ENCODE results near the gene CCDC112. TPM values are rescaled to one million over a fixed set of nuclear protein-coding genes. Genes with fewer than 3 reads are reported as not detected.
A peak's percentile ranks its signal among the peaks of the same experiment; 100 is the strongest.

Gene CCDC112
- total RNA-seq, 1 experiment from 2014 or later = 4.7 TPM

DNA sequence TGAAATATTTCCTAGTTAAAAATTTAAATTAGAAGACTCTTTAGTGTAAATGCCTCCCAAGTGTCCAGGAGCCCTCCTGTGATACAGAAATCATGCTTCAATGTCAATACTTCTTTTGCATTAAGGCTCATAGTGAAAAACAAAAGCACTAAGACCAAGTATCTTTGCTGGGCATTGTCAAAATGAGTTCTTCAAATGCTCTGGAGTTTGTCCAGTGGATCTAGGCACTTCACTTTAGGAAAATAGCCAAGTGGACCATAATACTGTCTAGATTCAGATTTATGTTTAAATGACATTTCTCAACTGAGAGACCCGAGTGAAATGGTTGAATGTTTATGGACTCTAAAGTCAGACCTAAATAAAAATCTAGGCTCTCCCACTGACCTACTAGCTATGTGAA, 21.3 kb upstream of the CCDC112 start:
- no peak for DNase-seq (ENCODE audit: low spot score)

GRCh38 chr5:115317320-115317719, 20.9 kb upstream of the CCDC112 start:
- no peak for DNase-seq (ENCODE audit: low spot score)

DNA sequence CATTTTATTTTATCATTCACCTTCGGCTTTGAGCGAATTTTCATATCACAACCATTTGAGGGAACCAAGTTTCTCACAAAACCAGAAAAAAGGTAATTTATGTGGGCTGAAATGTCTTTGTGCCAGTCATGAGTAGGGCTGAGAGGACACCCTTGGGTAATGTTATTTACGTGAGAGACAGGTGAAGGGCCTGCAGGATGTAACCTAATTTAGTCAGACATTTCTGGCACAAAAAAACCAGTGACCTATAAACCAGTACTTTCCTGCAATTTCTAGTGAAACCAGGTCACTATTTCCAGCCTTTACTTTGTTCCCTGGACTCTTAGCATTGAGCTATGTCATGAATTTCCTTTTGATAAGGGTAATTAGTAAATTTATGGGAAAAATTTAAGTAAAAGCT, 17.2 kb upstream of the CCDC112 start:
- no peak for DNase-seq (ENCODE audit: low spot score)

- no peak for DNase-seq (ENCODE audit: low spot score)
Observed at GRCh38 chr5:115313052-115313451, 16.6 kb upstream of the CCDC112 start.

- peak; percentile 19 for DNase-seq (ENCODE audit: low spot score)
Observed at GRCh38 chr5:115309751-115310370, 13.4 kb upstream of the CCDC112 start.

GRCh38 chr5:115308815-115309214, 12.4 kb upstream of the CCDC112 start:
- DNase-seq (ENCODE audit: low spot score) = no peak

- no peak for DNase-seq (ENCODE audit: low spot score)
Observed at GRCh38 chr5:115306011-115306536, 9.6 kb upstream of the CCDC112 start.

- DNase-seq (ENCODE audit: low spot score) = no peak
Observed at GRCh38 chr5:115304496-115304895, 8.0 kb upstream of the CCDC112 start.

DNA sequence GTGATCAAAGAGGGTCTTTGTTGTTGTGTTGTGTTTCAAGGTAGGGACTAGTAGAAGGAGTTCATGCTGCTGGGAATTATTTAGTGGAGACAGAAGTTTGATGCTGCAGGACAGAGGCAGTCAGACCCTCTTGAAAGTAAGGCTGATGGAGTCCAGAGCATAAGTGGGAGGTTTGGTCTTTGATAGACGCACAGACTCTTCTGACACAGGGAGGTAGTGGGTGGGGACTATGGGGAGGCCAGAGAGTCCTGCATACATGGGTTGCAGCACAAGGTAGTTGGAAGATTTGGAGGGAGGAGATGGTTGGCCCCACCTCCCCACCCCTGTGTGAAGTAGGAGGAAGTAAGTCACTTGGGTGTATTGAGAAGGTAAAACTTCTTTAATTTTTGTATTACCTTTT, 2.4 kb upstream of the CCDC112 start:
- no peak for DNase-seq (ENCODE audit: low spot score)

- DNase-seq (ENCODE audit: low spot score) = no peak
Observed at GRCh38 chr5:115297031-115297430, 577 bp upstream of the CCDC112 start.

DNA sequence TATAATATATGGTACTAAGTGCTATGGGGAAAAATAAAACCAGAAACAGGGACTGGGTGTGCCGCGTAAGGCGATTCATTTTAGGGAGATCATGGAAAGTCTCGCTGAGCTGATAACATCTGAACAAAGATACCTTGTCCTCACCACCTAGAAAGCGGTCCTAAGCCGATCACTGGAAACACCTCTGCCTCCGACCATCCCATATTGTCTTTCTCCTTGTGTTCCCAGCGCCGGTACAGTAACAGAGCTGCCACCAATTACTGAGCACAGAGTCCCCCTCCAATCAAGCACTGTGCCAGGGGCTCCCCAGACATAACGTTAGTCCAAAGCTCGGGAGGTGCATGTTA, 704 bp downstream of the CCDC112 start:
- peak; percentile 12 for DNase-seq (ENCODE audit: low spot score)

- no peak for DNase-seq (ENCODE audit: low spot score)
Observed at GRCh38 chr5:115291397-115291796, 5.1 kb downstream of the CCDC112 start.

GRCh38 chr5:115289104-115289503, 7.3 kb downstream of the CCDC112 start:
- no peak for DNase-seq (ENCODE audit: low spot score)

DNA sequence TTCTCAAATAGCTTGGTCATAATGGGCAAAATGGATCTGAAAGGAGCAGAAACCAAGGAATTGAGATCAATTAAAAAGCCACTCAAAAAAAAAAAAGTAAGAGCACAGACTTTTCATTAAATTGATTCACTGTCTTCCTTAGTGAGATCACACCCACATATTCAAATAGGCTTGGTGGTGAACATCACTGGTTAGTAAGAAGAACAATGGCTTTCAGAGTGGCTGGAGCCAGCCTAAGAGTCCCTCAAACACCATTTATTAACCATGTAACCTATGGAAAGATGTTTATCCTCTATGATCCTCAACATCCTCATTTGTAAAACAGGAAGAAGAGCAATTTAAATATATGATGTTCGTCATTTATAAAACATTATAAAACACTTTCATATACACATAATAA, 12.4 kb downstream of the CCDC112 start:
- no peak for DNase-seq (ENCODE audit: low spot score)

GRCh38 chr5:115282131-115282530, 14.3 kb downstream of the CCDC112 start:
- no peak for DNase-seq (ENCODE audit: low spot score)

- DNase-seq (ENCODE audit: low spot score) = no peak
Observed at GRCh38 chr5:115274584-115274983, 21.9 kb downstream of the CCDC112 start.

- no peak for DNase-seq (ENCODE audit: low spot score)
Observed at GRCh38 chr5:115272297-115272958, 24.0 kb downstream of the CCDC112 start.

DNA sequence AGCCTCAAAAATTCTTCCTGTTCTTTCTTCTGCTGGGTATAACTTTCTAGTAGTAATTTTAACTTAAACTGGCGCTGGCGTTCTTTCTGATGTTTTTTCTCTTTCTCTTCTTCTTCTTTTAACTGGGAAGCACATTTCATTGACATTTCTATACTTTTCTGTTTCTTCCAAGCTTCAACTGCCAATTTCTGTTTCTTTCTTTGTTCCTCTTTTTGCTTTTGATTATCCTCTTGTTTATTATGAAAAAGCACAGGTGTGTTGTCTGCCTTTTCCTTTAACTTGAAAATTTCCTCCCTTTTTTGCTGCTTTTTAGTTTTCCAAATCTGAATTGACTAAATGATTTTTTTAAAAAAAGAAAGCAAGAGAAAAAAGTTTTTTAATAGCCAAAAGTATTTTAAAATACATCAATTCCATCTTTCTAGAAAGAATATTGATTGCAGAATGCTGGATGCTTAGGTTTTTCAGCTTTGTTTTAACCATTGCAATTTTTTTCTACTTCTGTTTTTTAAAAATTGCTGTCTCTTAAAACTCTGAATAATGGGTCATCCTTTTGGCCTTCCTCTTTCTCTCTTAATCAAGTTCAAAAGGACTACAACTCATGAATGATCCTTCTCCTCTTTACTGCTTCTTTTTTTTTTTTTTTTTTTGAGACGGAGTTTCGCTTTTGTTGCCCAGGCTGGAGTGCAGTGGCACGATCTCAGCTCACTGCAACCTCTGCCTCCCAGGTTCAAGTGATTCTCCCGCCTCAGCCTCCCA, 25.0 kb downstream of the CCDC112 start:
- no peak for DNase-seq (ENCODE audit: low spot score)

DNA sequence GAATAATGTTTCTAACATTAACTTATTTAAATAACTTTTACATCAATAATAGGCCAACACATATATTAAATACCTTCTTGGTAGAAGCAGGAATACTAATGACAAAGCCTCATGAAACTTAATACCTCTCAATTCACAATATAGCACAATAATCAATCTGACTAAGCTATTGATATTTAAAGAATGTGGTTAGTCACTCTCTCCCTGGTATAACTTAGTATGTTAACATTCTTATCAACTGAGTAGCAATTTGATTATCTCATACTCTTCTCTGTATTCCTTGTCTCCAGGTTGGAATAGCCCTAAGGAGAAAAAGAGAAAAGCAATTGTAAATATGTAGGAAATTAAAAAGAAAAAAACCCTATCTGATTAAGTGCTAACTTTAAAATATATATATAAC, 28.8 kb downstream of the CCDC112 start:
- no peak for DNase-seq (ENCODE audit: low spot score)

DNA sequence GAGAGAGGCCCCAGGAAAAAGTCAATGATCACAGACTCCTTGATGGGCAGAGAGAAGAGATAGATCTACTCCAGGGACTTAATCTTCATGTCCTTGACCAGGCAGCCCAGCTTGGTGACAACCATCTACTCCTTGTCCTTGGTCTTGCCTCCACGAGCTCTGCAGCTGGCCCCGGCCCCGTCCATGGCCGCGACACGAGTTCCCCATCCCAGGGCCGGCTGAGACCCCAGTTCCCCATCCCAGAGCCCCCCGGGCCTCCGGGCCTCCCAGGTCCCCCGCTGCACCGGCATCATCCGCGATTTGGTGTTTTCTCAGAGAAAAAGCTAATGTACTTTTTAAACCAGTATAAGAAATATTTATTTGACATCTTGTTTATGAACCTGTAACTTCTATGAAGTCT, 31.2 kb downstream of the CCDC112 start:
- no peak for DNase-seq (ENCODE audit: low spot score)

GRCh38 chr5:115264786-115265185, 31.7 kb downstream of the CCDC112 start:
- no peak for DNase-seq (ENCODE audit: low spot score)

DNA sequence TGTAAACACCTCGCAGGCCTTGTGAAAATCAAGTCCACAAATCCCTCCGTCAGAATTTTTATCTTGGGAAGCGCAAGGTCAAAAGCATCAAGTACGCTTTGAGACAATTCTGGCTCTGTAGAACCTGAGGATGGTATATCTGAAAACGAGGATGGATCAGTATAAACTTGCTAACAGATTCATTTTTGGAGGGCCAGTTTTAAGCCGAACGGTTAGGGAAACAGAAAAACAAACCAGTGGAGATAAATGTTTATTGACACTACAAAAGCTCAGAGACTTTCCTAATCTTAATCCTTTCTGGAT, 33.4 kb downstream of the CCDC112 start:
- no peak for DNase-seq (ENCODE audit: low spot score)
